Nucleus accumbens (tissue), 56 donors: ENCODE measurements around the gene ST8SIA6.
"Not testable (repeated sequence)": the region's sequence is repeated elsewhere in the genome, so short reads cannot be mapped to it uniquely, and the experiment has no call there.

ENCODE experiments used
- DNase-seq, 56 donors: peaks; one replicate each; lab custom pipeline; 2025; lab: John Stamatoyannopoulos, UW

The ST8SIA6 gene

GRCh38 chr10:17427666-17428350 lies 26.6 kb downstream of the ST8SIA6 start:
- DNase-seq, result no peak

DNA sequence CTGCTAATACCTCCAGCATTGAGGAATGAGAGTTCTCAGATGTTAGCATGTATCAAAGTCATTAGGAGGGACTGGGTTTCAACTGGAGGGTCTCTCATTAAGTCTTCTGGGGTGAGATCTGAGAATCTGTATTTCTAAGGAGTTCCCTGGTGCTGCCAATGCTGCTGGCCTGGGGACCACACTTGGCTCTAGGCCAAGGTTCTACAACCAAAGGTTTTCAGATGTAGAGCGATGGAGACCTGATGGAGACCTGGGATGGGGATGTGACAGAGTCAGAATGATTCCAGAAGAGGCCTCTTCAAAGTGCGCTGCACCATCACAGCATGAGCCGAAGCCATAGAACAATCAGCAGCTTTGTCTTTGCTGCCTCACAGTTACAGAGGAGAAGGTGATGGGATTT lies 27.2 kb downstream of the ST8SIA6 start:
- DNase-seq, result no peak

GRCh38 chr10:17426263-17426750 lies 28.1 kb downstream of the ST8SIA6 start:
- no peak for DNase-seq

DNA sequence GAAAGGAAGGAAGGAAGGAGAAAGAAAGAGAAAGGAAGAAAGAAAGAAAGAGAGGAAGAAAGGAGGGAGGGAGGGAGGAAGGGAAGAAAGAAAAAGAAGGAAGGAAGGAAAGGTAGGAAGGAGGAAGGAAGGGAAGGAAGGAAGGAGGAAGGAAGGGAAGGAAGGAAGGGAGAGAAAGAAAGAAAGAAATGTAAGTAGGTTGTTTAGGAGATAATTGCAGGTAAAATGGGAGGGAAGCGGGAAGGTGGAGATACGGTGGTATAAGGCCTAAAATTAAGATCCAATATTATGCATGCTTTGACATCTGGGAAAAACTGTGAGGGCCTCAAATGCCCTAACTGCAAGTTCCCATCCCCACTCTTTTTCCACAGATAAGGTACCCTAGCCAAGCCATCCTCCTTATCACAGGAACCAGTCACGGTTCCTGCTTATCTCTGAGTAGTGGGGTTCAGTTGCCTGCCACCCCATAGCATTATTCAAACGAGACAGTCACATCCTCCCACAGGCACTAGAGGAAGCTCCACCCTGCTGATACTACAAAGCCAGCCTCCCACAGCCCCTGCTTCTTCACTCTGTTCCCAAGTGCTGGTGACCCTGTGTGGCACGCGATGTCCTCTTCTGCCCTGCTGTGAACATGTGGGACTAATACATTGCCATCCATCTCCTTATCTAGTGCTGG lies 28.7 kb downstream of the ST8SIA6 start:
- no peak for DNase-seq

DNA sequence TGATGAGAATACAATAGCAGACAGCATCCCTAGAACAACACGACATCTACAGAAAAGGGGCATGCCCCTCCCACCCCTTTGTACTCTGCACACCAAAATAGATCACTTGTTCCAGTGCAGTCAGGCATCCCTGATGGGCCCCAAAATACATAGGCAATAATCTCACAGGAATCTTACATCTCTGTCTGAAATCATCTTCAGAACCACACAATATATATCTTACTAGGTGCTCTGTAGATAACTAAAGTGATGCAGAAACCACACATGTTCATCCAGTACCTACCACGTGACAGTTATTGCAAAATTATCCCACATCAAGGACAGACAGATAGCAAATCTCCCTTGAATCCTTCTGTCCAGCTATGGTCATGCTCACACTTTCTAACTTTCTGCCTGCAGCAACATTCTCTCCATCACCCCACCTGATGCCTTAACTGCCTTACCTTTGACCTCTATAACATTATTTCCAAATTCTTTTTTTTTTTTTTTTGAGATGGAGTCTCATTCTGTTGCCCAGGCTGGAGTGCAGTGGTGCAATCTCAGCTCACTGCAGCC lies 30.7 kb downstream of the ST8SIA6 start:
- DNase-seq, result no peak

- no peak for DNase-seq
Observed at GRCh38 chr10:17422931-17423330, 31.5 kb downstream of the ST8SIA6 start.

DNA sequence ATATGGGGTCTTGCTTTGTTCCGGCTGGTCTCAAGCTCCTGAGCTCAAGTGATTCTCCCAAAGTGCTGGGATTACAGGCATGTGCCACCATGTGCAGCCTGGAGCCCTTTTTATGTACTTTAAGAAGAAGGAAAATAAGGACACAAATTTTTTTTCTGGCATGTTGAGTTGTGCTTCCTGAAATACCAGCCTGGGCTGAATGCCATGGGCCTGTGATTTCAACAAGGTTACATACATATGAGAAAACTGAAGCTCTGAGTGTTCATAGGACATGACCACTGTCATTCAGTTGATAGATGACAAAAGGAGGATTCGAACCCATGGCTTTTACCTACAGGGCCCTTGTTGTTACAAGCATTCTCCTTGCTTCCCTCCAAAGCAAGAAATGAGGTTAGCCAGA lies 36.1 kb downstream of the ST8SIA6 start:
- no peak for DNase-seq

DNA sequence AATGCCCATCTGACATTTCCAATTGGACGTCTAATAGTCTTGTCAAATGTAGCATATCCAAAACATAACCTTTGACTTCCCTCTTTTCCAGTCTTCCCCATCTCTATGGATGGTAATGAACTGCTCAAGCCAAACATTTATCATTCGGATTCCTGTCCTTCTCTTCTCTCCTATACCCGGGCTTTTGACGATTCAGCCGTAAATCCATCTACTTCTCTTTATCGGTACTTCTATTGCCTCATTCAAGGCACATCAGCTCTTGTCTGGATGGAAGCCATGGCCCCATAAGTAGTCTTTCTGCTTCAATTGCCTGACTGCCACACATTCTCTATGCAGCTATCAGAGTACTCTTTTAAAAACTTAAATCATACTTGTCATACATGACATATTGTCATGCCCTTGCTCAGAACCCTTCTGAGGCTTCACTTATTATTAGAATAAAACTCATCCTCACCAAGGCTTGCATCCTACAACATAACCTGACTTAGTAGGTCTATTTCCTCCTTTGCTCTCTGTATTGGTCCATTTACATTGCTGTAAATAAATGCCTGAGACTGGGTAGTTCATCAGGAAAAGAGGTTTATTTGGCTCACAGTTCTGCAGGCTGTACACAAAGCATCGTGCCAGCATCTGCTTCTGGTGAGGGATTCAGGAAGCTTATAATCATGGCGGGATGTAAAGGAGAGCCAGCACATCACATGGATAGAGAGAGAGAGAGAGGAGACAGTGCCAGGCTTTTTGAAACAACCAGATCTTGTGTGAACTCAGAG lies 37.8 kb downstream of the ST8SIA6 start:
- no peak for DNase-seq

- no peak for DNase-seq
Observed at GRCh38 chr10:17415046-17415658, 39.2 kb downstream of the ST8SIA6 start.

DNA sequence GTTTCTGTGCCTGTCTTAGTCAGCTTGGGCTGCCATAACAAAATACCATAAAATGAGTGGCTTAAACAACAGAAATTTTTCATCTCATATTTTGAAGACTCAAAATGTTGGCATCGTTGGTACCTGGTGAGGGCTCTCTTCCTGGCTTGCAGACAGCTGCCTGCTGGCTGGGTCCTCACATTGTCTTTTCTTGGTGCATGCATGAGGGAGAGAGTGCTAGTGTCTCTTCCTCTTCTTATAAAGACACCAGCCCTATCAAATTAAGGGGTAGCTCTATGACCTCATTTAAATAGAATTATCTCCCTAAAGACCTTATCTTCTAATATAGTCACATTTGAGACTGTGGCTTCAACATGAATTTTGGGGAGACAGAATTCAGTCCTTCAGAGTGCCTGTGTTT lies 39.9 kb downstream of the ST8SIA6 start:
- no peak for DNase-seq

DNA sequence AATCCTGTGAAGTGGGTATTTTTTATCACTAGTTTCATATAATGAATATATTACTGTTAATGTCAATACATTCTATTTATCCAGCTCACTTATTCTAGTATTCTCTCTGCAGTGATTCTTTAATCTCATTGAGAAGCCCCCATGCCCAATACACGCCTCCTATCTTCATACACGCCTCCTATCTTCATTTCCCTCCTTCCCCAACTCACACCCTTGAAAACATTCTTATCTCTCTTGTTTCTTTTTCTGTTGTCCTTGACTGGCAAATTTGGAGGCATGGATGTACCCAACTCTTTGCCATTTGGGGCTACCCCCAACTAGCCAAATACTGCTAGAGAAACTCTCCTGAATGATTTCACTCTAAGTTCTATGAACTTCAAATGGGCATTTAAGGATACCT lies 40.5 kb downstream of the ST8SIA6 start:
- no peak for DNase-seq

DNA sequence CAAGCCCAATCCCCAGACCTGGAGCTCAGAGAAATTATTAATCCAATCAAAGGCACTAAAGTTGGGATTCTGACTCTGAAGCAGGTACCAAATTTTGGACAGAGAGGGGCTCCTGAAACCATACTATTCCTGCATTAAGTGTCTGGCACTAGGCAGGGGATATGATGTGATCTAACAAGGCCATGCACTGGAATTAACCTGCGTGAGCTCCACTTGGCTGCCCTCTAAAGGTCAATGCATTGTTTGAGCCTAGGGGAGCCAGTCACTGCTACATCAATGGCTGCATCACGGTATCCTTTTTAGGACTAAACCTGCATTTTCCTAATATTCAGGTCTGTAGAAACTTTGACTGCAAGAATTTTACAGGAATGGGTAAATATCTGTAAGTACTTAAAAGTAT lies 42.1 kb downstream of the ST8SIA6 start:
- no peak for DNase-seq

DNA sequence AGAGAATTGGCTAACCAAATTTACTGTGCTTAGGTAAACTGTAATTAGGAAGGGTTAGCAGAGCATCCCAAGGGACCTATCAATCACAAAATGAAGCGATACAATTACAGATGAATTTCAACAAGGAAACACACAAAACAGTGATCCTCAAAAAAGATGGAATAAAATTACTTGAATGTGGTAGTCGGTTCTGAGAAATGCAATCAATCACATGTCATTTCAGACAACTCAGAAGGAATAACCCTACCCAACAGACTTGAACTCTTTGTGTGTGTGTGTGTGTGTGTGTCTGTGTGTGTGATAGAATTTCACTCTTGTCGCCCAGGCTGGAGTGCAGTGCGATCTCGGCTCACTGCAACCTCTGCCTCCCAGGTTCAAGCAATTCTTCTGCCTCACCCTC lies 43.5 kb downstream of the ST8SIA6 start:
- DNase-seq, result no peak

- no peak for DNase-seq
Observed at GRCh38 chr10:17409170-17409733, 45.1 kb downstream of the ST8SIA6 start.

- no peak for DNase-seq
Observed at GRCh38 chr10:17407047-17407446, 47.3 kb downstream of the ST8SIA6 start.

GRCh38 chr10:17406036-17406834 lies 48.2 kb downstream of the ST8SIA6 start:
- no peak for DNase-seq

GRCh38 chr10:17403161-17403560 lies 51.2 kb downstream of the ST8SIA6 start:
- no peak for DNase-seq

DNA sequence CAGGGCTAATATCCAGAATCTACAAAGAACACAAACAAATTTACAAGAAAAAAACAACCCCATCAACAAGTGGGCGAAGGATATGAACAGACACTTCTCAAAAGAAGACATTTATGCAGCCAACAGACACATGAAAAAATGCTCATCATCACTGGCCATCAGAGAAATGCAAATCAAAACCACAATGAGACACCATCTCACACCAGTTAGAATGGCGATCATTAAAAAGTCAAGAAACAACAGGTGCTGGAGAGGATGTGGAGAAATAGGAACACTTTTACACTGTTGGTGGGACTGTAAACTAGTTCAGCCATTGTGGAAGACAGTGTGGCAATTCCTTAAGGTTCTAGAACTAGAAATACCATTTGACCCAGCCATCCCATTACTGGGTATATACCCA lies 52.4 kb downstream of the ST8SIA6 start:
- not testable (repeated sequence) for DNase-seq

DNA sequence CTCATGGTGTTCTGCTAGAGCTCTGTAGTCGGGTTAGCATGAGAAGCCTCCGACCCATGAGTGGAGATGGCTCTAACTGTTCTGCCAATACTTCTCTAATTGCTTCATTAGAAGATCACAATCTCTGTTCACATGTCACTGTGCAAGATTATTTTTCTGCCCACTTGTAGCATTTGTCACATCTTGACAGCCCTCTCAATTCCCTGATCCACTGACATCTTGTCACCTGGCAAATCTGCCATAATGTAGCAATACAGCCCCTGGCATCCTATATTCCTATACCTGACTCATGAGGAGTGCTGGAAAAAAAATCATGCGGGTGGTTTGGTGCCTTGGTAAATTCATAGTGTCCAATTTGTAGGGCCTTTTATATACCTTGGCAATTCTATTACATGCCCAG lies 58.4 kb downstream of the ST8SIA6 start:
- no peak for DNase-seq

GRCh38 chr10:17394854-17395253 lies 59.5 kb downstream of the ST8SIA6 start:
- DNase-seq, result no peak
